ENCODE measurements around the gene ABCC2. TPM values are rescaled to one million over a fixed set of nuclear protein-coding genes. Genes with fewer than 3 reads are reported as not detected.

The ABCC2 gene
- total and polyA plus RNA-seq, 9 of the 15 experiments (the other 6 are each of a cell fraction or from before 2014, with no cell fraction given), result 0.03 to 0.18 (median 0.10) TPM; not detected in 1

- WGBS (ENCODE audit: insufficient coverage, low coverage, missing lambda C conversion rate), result 78% methylated on average over 2 of the region's 2 CpGs
- Histone ChIP-seq H3K79me2 (ENCODE audit: control insufficient read depth, insufficient read depth, low read length) (no peaks in the 10 kb centered on the region), H3K4me1 (replicated peaks in 1 of 2; ENCODE audit: control insufficient read depth in 2 of 2, insufficient read depth in 2 of 2, low read length in 2 of 2) (no peaks in the 10 kb centered on the region), H4K20me1 (replicated peaks; ENCODE audit: control insufficient read depth, insufficient read depth, low read length) (no peaks in the 10 kb centered on the region), H3K36me3 (ENCODE audit: control insufficient read depth, insufficient read depth, low read length) (peaks cover 42% of the 10 kb centered on the region), H3K9me1 (ENCODE audit: control insufficient read depth, insufficient read depth, low read length) (no peaks in the 10 kb centered on the region), H3K9ac (ENCODE audit: insufficient read depth in 1 of 2, low read depth in 2 of 2, low read length in 2 of 2) (no peak overlapping the region), H3K4me3 (no peak overlapping the region), H3K27me3 (ENCODE audit: control insufficient read depth in 2 of 2, insufficient read depth in 2 of 2, low read length in 2 of 2) (no peaks in the 10 kb centered on the region), H3K4me2 (ENCODE audit: insufficient read depth, low read length) (no peak overlapping the region), H2AFZ (ENCODE audit: low read depth, low read length) (no peak overlapping the region), H3K27ac (ENCODE audit: extremely low read depth, low read depth, low read length) (no peak overlapping the region), H3K9me3 (replicated peaks; ENCODE audit: control insufficient read depth, insufficient read depth, low read depth, low read length) (no peaks in the 10 kb centered on the region)
- in situ Hi-C loops (cut with MboI), result no loop called here
- ATAC-seq, result no peak
- BruUV-seq (replicated peaks), result no TSS peak
- intact Hi-C loops (cut with micrococcal nuclease), result no loop called here
- no peak for FAIRE-seq
- CTCF ChIA-PET (ENCODE audit: low intra/inter-chr PET ratio), result no interaction called here
- POLR2A ChIA-PET, result interaction anchor here (1.4 kb wide), 1 partner anchor 11 kb away, joined by 5 read pairs; no protein-coding TSS in a partner anchor
- no peak for TF ChIP-seq BMI1 (IDR thresholded peaks at IDR 0.05; ENCODE audit: low read length)
- DNase-seq (ENCODE audit: extremely low read depth in 1 of 4, low spot score in 3 of 4), result no peak
Measured at GRCh38 chr10:99758211-99758891, 24.1 kb upstream of the ABCC2 start.

- in situ Hi-C loops (cut with MboI), result no loop called here
- WGBS (ENCODE audit: insufficient coverage, low coverage, missing lambda C conversion rate), result 0% methylated on average over 1 of the region's 1 CpG
- no peaks in the 10 kb centered on the region for H3K9me1 ChIP-seq (ENCODE audit: control insufficient read depth, insufficient read depth, low read length)
- ChIA-PET POLR2A (no interaction called here), CTCF (ENCODE audit: low intra/inter-chr PET ratio) (no interaction called here)
- H3K36me3 ChIP-seq (ENCODE audit: control insufficient read depth, insufficient read depth, low read length), result peaks cover 27% of the 10 kb centered on the region
- ATAC-seq (no peak), FAIRE-seq (no peak), DNase-seq (ENCODE audit: extremely low read depth in 1 of 4, low spot score in 3 of 4) (no peak)
- H3K4me1 ChIP-seq (replicated peaks in 1 of 2; ENCODE audit: control insufficient read depth in 2 of 2, insufficient read depth in 2 of 2, low read length in 2 of 2), result no peaks in the 10 kb centered on the region
- intact Hi-C loops (cut with micrococcal nuclease), result no loop called here
- no peaks in the 10 kb centered on the region for H3K79me2 ChIP-seq (ENCODE audit: control insufficient read depth, insufficient read depth, low read length)
- H3K4me2 ChIP-seq (ENCODE audit: insufficient read depth, low read length), result no peak overlapping the region
- no peaks in the 10 kb centered on the region for H4K20me1 ChIP-seq (replicated peaks; ENCODE audit: control insufficient read depth, insufficient read depth, low read length)
- H2AFZ ChIP-seq (ENCODE audit: low read depth, low read length), result no peak overlapping the region
- no peaks in the 10 kb centered on the region; a peak in 1 of 5 replicates for H3K27me3 ChIP-seq (ENCODE audit: control insufficient read depth in 2 of 2, insufficient read depth in 2 of 2, low read length in 2 of 2)
- H3K9ac ChIP-seq (ENCODE audit: insufficient read depth in 1 of 2, low read depth in 2 of 2, low read length in 2 of 2), result no peak overlapping the region
- no peak overlapping the region for H3K27ac ChIP-seq (ENCODE audit: extremely low read depth, low read depth, low read length)
- H3K9me3 ChIP-seq (replicated peaks; ENCODE audit: control insufficient read depth, insufficient read depth, low read depth, low read length), result no peaks in the 10 kb centered on the region
- H3K4me3 ChIP-seq, result no peak overlapping the region
- BruUV-seq (replicated peaks), result no TSS peak
- TF ChIP-seq TAF15 (IDR thresholded peaks at IDR 0.05; ENCODE audit: low read depth, low read length), result no peak
- no peak for TF ChIP-seq RBM34 (IDR thresholded peaks at IDR 0.05; ENCODE audit: borderline replicate concordance, insufficient read depth, low read length)
- no peak for TF ChIP-seq ZNF830 (CRISPR knock-in tag; IDR thresholded peaks at IDR 0.05)
- TF ChIP-seq UBTF (IDR thresholded peaks at IDR 0.05; ENCODE audit: borderline replicate concordance in 1 of 2, low read depth in 2 of 2, low read length in 2 of 2), result no peak
- TF ChIP-seq RFX5 (IDR thresholded peaks at IDR 0.05; ENCODE audit: low read depth, low read length), result no peak
- TF ChIP-seq ZNF512 (tag; IDR thresholded peaks at IDR 0.05), result no peak
- no peak for TF ChIP-seq WHSC1 (IDR thresholded peaks at IDR 0.05; ENCODE audit: low read length)
- no peak for TF ChIP-seq RNF2 (IDR thresholded peaks at IDR 0.05)
- no peak for TF ChIP-seq ZNF75A (CRISPR knock-in tag; IDR thresholded peaks at IDR 0.05)
- no peak for TF ChIP-seq SETDB1 (IDR thresholded peaks at IDR 0.05; ENCODE audit: low read length)
- no peak for TF ChIP-seq CHCHD3 (CRISPR knock-in tag; IDR thresholded peaks at IDR 0.05)
- no peak for TF ChIP-seq GABPB2 (CRISPR knock-in tag; conservative IDR thresholded peaks at IDR 0.05)
- TF ChIP-seq FOXA1 (IDR thresholded peaks at IDR 0.05; ENCODE audit: borderline replicate concordance), result no peak
Measured at GRCh38 chr10:99760321-99760720, 22.1 kb upstream of the ABCC2 start.
